ENCODE data around the gene NCAPG.
"Not testable (repeated sequence)": the region's sequence is repeated elsewhere in the genome, so short reads cannot be mapped to it uniquely, and the experiment has no call there.

The NCAPG gene

DNA sequence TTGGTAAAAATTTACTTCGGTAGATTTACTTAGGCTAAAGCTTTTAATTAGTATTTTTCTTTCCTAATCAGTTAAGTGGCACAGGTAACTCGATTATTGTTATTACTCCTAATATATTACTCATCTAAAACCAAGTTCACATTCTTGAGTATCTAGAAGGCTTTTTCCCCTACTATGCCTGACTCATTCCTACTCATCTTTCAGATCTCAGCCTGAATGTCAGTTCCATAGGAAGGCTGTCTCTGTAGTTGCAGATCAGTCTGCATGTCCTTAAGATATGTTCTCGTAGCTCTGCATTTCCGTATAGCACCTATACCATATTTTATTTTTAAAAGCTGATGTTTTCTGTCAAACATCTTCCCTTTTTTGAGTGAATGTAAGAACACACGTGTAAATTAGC, 23.5 kb upstream of the NCAPG start:
- no peak for DNase-seq (ENCODE audit: low read depth, low spot score)

DNA sequence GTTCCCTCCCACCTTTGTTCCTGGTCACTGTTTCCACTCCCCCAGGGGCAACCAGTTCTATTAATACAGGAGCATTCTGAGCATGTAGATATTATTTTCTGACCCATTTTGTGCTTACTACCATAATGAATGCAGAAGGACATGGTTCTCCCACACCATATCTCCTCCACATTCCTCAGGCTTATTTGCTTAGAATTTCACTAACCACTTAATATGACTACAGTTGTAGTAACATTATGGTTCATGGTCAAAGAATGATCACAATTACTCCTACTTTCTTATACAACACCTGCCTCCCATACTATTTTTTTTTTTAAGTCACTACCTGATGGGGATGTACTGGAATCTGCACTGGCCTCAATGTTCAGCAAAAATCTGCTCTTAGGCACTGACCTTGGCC, 21.8 kb upstream of the NCAPG start:
- DNase-seq (ENCODE audit: low read depth, low spot score), result no peak

DNA sequence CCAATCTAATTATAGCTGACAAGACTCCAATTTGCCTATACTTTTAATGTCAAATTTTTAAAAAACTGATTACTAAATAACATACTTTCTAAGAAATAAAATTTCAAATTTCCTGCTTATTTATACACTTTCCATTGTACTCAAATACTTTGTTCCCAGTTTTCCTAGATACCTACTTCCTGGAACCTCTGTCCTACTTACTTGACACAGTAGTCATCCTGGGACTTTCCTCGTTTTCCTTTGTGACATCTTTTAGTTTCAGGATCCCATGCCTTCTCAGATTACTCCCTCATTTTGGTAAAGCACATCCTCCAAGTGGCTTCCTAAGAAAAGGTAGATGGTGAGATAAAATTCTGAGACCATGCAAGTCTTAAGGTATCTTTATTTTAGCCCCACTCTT, 16.0 kb upstream of the NCAPG start:
- no peak for DNase-seq (ENCODE audit: low read depth, low spot score)

GRCh38 chr4:17797808-17798207, 13.0 kb upstream of the NCAPG start:
- DNase-seq (ENCODE audit: low read depth, low spot score), result no peak

- DNase-seq (ENCODE audit: low read depth, low spot score), result no peak
Measured at GRCh38 chr4:17805580-17806155, 5.1 kb upstream of the NCAPG start.

DNA sequence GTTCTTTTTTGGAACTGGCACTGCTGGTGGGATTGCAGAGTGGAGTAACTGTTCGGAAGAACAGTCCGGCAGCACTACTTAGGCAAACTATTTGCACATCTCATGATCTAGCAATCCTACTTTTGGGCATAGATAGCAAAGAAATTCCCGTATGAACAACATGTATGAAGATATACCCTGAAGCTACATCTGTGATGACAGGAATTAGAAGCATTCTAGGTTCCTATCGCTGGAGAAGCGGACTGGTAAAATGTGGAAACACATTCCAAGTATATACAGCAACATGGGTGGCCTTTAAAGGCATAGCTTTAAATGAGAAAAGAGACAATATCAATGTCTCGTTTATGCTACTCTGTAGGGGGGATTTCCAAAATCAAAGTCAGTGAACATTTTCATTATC, 3.3 kb upstream of the NCAPG start:
- no peak for DNase-seq (ENCODE audit: low read depth, low spot score)

DNA sequence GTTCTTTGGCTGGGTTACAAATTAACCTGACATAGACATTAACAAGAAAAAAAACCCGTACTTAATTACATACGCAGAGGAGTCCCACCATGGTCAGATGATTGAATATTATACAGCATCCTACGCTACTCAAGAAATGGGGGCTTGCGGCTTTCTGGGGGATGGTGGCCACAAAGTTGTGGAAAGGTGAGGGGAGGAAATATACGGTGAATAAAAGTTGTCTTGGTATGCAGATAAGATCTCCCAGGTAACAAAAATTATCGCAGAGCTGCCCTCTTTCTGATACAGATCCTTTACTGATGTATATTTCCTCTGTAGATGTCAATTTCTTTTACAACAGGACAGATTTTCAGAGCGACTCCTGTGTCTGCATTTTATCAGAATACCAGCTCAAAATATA, 1.1 kb upstream of the NCAPG start:
- DNase-seq (ENCODE audit: low read depth, low spot score), result no peak

DNA sequence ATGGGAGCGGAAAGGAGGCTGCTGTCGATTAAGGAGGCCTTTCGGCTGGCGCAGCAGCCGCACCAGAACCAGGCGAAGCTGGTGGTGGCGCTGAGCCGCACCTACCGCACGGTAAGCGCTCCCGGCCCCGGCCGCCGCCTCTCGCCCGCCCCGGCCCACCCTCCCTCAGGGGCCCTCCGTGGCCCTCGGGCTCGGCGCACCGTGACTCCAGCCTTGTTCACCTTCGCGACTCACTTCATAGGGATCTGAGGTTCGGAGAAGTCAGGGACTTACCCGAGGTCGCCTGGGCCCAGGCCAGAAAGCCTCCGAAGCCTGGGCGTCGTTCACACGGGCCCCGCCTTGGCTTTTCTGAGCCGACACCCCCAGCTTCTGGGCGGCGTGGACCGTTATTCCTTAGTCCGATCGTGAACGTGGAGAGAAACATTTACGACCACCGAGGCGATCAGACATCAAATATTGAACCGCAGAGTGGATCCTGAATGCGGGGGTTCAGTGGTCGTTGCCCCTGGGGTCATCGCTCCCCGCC, 362 bp downstream of the NCAPG start:
- DNase-seq (ENCODE audit: low read depth, low spot score), result no peak

- DNase-seq (ENCODE audit: low read depth, low spot score), result no peak
Measured at GRCh38 chr4:17812125-17812524, 1.3 kb downstream of the NCAPG start.

- no peak for DNase-seq (ENCODE audit: low read depth, low spot score)
Measured at GRCh38 chr4:17812801-17813200, 2.0 kb downstream of the NCAPG start.

DNA sequence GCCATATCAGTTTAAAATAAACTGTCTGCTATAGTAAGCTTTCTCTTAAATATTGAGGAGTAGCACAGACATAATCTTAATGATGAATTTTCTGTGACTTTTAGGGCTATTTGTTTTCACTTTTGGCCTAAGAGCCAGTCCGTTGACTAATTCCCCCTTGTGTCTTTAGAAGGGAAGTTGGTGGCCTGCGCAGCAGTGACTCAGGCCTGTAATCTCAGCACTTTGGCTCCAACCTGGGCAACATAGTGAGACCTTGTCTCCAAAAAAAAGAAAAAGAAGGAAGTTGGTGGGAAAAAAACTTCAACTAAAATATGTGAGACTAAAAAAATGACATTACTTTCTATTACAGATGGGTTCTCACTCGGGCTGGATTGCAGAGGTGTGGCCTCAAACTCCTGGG, 3.4 kb downstream of the NCAPG start:
- DNase-seq (ENCODE audit: low read depth, low spot score), result no peak

DNA sequence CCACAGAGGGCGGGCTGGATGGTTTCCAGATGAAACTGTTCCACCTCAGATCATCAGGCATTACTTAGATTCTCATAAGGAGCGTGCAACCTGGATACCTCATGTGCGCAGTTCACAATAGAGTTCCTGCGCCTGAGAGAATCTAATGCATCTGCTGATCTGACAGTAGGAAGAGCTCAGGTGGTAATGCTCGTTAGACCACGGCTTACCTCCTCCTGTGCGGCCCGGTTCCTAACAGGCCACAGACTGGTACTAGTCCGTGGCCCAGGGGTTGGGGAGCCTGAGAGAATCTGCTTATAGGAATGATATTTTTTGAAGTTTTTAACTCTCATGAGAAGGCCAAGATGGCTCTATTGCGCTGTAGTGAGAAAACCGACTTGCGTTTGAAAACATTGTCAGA, 5.4 kb downstream of the NCAPG start:
- DNase-seq (ENCODE audit: low read depth, low spot score), result no peak

DNA sequence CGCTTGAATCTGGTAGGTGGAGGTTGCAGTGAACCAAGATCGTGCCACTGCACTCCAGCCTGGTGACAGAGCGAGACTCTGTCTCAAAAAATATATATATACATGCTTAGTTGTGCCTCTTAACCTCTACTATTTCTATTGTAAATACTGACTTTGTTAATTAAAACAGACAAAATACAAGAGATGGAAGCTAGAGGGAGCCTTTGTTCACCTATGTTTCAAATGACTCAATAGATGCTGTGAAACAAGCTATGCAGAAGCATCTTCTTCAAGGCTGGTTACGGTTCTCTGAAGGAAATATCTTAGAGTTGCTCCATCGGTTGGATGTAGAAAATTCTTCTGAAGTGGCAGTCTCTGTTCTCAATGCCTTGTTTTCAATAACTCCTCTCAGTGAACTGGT, 6.2 kb downstream of the NCAPG start:
- DNase-seq (ENCODE audit: low read depth, low spot score), result no peak

DNA sequence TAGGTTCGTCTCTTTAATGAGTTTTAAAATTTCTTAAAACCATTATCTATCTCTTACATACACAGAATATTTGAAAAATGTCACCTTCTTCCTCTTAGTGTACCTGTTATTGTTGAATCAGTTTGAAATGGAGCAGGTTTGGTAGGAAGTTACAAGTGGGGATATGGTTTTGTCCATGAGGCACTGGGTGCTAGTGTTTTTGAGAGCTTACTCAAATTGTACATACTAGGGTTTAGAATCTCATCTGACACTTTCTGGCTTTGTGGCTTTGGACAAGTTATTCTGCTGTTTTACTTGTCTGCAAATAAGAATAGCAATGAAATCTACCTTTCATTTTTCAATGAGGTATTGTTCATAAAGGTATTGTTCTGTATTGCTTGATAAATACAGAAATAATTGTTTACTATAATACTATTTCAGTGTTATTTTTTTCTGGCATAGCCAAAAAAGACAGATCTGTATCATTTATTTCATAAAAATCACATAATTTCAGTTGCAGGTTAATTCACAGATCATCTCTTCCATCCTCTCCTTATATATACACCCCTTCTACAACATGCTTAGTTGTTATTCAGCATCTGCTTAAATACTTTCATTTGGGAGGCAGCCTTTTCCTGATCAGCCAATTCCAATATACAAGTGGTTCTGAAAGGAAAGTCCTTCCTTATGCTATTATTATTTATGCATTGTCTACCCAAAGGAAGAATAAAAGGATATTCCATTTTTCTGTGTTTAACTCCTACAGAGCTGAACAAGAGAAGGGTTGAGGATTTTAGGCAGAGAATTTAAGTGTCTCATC, 13.3 kb downstream of the NCAPG start:
- no peak for DNase-seq (ENCODE audit: low read depth, low spot score)

DNA sequence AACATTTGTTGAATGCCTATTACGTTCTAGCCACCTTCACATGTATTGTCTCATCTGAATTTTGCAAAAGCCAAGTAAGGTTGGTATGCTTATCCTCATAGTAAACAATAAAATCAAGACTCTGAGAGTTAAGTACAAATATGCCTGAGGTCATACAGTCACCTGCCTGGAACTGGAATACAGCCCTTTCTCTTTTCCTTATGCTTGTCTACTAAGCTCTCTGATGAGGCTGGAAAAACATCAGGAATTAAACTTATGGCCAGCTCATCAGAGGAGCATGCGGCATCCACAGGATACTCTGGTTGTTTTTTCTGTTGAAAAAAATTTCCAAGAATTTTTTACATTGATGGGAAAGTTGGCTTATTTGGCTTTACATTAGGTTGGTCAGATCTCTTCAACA, 35.5 kb downstream of the NCAPG start:
- no peak for DNase-seq (ENCODE audit: low read depth, low spot score)

DNA sequence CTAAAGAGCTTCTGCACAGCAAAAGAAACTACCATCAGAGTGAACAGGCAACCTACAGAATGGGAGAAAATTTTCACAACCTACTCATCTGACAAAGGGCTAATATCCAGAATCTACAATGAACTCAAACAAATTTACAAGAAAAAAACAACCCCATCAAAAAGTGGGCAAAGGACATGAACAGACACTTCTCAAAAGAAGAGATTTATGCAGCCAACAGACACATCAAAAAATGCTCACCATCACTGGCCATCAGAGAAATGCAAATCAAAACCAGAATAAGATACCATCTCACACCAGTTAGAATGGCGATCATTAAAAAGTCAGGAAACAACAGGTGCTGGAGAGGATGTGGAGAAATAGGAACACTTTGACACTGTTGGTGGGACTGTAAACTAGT, 39.5 kb downstream of the NCAPG start:
- DNase-seq (ENCODE audit: low read depth, low spot score), result not testable (repeated sequence)

GRCh38 chr4:17851959-17852358, 41.2 kb downstream of the NCAPG start:
- DNase-seq (ENCODE audit: low read depth, low spot score), result no peak

DNA sequence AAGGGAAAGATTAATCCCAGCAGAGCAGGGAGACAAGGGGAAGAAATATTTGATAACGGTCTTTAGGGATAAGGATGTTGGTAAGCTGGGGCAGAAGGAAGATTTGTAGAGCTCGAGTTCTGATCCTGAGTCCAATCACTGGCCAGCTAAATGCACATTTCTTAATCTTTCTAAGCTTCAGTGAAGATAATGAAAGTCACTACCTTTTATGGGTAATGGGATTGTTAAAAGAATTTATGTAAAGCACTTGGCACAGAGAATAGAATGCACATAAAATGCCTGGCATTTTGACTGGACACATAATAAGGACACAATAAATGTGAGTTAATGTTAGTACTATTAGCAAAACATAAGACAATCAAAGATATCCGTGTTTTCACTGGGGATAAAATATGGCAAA, 43.3 kb downstream of the NCAPG start:
- DNase-seq (ENCODE audit: low read depth, low spot score), result no peak

- DNase-seq (ENCODE audit: low read depth, low spot score), result no peak
Measured at GRCh38 chr4:17859793-17860406, 49.1 kb downstream of the NCAPG start.

GRCh38 chr4:17861906-17862305, 51.1 kb downstream of the NCAPG start:
- not testable (repeated sequence) for DNase-seq (ENCODE audit: low read depth, low spot score)

- no peak for DNase-seq (ENCODE audit: low read depth, low spot score)
Measured at GRCh38 chr4:17865866-17866363, 55.1 kb downstream of the NCAPG start.

- no peak for DNase-seq (ENCODE audit: low read depth, low spot score)
Measured at GRCh38 chr4:17866810-17867209, 56.0 kb downstream of the NCAPG start.

DNA sequence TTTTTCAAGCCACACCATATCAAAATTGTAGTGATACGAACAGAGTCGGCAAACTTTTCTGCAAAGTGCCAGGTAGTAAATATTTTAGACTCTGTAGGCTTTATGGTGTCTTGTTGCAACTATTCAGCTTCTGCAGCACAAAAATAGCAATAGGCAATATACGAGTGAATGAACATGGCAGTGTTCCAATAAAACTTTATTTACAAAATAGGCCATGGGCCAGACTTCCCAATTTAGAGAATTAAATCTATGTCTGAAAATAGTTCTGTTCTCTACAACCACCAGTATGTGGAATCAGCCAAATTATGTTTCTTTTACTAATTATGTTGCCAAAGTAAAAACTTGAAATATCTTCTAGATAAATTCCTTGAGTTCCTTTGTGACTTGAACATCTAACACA, 56.5 kb downstream of the NCAPG start:
- no peak for DNase-seq (ENCODE audit: low read depth, low spot score)
